ENCODE results near the gene POU2F3.
A peak's percentile ranks its signal among the peaks of the same experiment; 100 is the strongest.

Gene POU2F3

GRCh38 chr11:120199613-120200012 is 40.3 kb upstream of the POU2F3 start:
- no peaks in the 10 kb centered on the region for H3K27me3 ChIP-seq (ENCODE audit: low read depth, low read length)
- H3K36me3 ChIP-seq (ENCODE audit: control insufficient read depth in 1 of 2, insufficient read depth in 2 of 2, low read length in 2 of 2): no peaks in the 10 kb centered on the region
- H3K4me1 ChIP-seq (ENCODE audit: control insufficient read depth in 1 of 2, insufficient read depth in 2 of 2, low read length in 2 of 2): peaks cover 3 to 7% of the 10 kb centered on the region in 2 donors
- H3K27ac ChIP-seq (ENCODE audit: low read length): no peak overlapping the region
- no peaks in the 10 kb centered on the region for H3K9me3 ChIP-seq (ENCODE audit: control insufficient read depth in 1 of 2, low read length in 2 of 2)
- no peak overlapping the region for H3K4me3 ChIP-seq (ENCODE audit: low read depth in 1 of 2, low read length in 2 of 2)

DNA sequence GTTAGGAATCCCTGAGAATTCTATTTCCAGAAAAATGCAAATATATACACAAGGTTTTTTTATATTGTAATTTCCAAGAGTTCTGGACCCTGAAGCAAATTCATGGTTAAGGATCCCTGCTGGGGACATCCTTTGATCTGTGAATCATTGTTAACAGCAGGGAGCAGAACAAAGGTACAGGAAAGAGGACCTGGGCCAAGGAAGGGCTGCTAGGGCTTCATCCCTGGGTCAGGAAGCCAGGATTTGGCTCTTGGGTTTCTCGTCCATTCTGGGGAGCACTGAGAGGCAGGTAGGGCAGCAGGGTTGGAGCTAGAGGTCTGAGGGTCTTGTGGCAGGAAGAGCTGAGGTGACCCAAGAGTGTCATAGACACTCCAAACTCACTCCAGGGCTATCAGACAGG is 39.3 kb upstream of the POU2F3 start:
- H3K4me3 ChIP-seq (ENCODE audit: low read depth in 1 of 2, low read length in 2 of 2): no peak overlapping the region
- no peaks in the 10 kb centered on the region for H3K27me3 ChIP-seq (ENCODE audit: low read depth, low read length)
- peaks cover 3 to 7% of the 10 kb centered on the region in 2 donors for H3K4me1 ChIP-seq (ENCODE audit: control insufficient read depth in 1 of 2, insufficient read depth in 2 of 2, low read length in 2 of 2)
- H3K27ac ChIP-seq (ENCODE audit: low read length): no peak overlapping the region
- H3K36me3 ChIP-seq (ENCODE audit: control insufficient read depth in 1 of 2, insufficient read depth in 2 of 2, low read length in 2 of 2): no peaks in the 10 kb centered on the region
- no peaks in the 10 kb centered on the region for H3K9me3 ChIP-seq (ENCODE audit: control insufficient read depth in 1 of 2, low read length in 2 of 2)

GRCh38 chr11:120201653-120202052 is 38.3 kb upstream of the POU2F3 start:
- Histone ChIP-seq H3K27ac (ENCODE audit: low read length) (no peak overlapping the region), H3K4me1 (ENCODE audit: control insufficient read depth in 1 of 2, insufficient read depth in 2 of 2, low read length in 2 of 2) (peaks cover 0 to 3% of the 10 kb centered on the region in 2 donors), H3K4me3 (ENCODE audit: low read depth in 1 of 2, low read length in 2 of 2) (no peak overlapping the region), H3K27me3 (ENCODE audit: low read depth, low read length) (no peaks in the 10 kb centered on the region), H3K36me3 (ENCODE audit: control insufficient read depth in 1 of 2, insufficient read depth in 2 of 2, low read length in 2 of 2) (no peaks in the 10 kb centered on the region), H3K9me3 (ENCODE audit: control insufficient read depth in 1 of 2, low read length in 2 of 2) (no peaks in the 10 kb centered on the region)

GRCh38 chr11:120203626-120204025 is 36.3 kb upstream of the POU2F3 start:
- Histone ChIP-seq H3K27me3 (ENCODE audit: low read depth, low read length) (no peaks in the 10 kb centered on the region), H3K27ac (ENCODE audit: low read length) (no peak overlapping the region), H3K4me3 (ENCODE audit: low read depth in 1 of 2, low read length in 2 of 2) (no peak overlapping the region), H3K36me3 (ENCODE audit: control insufficient read depth in 1 of 2, insufficient read depth in 2 of 2, low read length in 2 of 2) (no peaks in the 10 kb centered on the region), H3K4me1 (ENCODE audit: control insufficient read depth in 1 of 2, insufficient read depth in 2 of 2, low read length in 2 of 2) (peaks cover 3 to 8% of the 10 kb centered on the region in 2 donors), H3K9me3 (ENCODE audit: control insufficient read depth in 1 of 2, low read length in 2 of 2) (no peaks in the 10 kb centered on the region)

- no peaks in the 10 kb centered on the region for H3K9me3 ChIP-seq (ENCODE audit: control insufficient read depth in 1 of 2, low read length in 2 of 2)
- H3K4me1 ChIP-seq (ENCODE audit: control insufficient read depth in 1 of 2, insufficient read depth in 2 of 2, low read length in 2 of 2): peaks cover 3 to 19% of the 10 kb centered on the region in 2 donors
- no peak overlapping the region for H3K4me3 ChIP-seq (ENCODE audit: low read depth in 1 of 2, low read length in 2 of 2)
- H3K27ac ChIP-seq (ENCODE audit: low read length): no peak overlapping the region
- H3K36me3 ChIP-seq (ENCODE audit: control insufficient read depth in 1 of 2, insufficient read depth in 2 of 2, low read length in 2 of 2): no peaks in the 10 kb centered on the region
- no peaks in the 10 kb centered on the region for H3K27me3 ChIP-seq (ENCODE audit: low read depth, low read length)
Observed at GRCh38 chr11:120205596-120206161, 34.3 kb upstream of the POU2F3 start.

DNA sequence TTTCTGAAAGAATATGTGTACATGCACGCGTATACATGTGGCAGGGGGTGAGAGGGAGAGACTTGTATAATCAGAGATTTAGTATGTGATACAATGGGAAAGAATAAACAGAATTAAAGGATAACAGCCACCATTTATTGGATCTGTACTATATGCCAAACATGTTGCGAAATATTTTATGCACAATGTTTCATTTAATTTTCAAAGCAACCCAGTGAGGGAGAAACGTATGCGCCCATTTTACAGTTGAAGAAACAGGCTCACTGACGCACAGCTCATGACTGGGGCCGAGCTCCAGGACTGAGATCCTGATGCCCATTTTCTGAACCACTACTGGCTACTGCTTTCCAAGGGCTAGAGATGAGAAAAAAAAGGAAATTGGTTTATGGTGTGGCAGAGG is 32.4 kb upstream of the POU2F3 start:
- Histone ChIP-seq H3K9me3 (ENCODE audit: control insufficient read depth in 1 of 2, low read length in 2 of 2) (no peaks in the 10 kb centered on the region), H3K36me3 (ENCODE audit: control insufficient read depth in 1 of 2, insufficient read depth in 2 of 2, low read length in 2 of 2) (no peaks in the 10 kb centered on the region), H3K4me3 (ENCODE audit: low read depth in 1 of 2, low read length in 2 of 2) (no peak overlapping the region), H3K27me3 (ENCODE audit: low read depth, low read length) (no peaks in the 10 kb centered on the region), H3K4me1 (ENCODE audit: control insufficient read depth in 1 of 2, insufficient read depth in 2 of 2, low read length in 2 of 2) (peaks cover 0 to 26% of the 10 kb centered on the region in 2 donors), H3K27ac (ENCODE audit: low read length) (no peak overlapping the region)

DNA sequence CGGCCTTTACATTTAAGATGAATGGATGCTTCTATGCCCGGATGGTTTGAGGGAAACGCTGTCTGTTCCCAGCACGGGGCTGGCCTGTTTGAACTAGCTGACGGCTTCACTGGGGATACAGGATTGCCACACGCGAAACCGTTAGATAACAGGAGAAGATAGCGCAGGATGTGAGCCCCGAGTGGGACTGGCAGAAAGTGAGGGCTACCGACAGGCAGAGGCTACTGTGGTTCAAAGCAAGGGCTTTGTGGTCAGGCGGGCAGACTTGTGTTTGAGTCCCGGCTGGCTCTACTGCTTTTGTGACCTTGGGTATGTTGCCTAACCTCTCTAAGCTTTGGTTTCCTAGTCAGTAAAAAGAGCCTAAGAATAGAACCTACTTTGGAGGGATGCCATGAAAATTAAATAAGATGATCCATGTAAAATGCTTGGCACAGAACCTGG is 31.9 kb upstream of the POU2F3 start:
- Histone ChIP-seq H3K9me3 (ENCODE audit: control insufficient read depth in 1 of 2, low read length in 2 of 2) (no peaks in the 10 kb centered on the region), H3K27ac (ENCODE audit: low read length) (peak overlapping the region; percentile 13), H3K27me3 (ENCODE audit: low read depth, low read length) (no peaks in the 10 kb centered on the region), H3K4me1 (ENCODE audit: control insufficient read depth in 1 of 2, insufficient read depth in 2 of 2, low read length in 2 of 2) (peaks cover 0 to 26% of the 10 kb centered on the region in 2 donors), H3K36me3 (ENCODE audit: control insufficient read depth in 1 of 2, insufficient read depth in 2 of 2, low read length in 2 of 2) (no peaks in the 10 kb centered on the region), H3K4me3 (ENCODE audit: low read depth in 1 of 2, low read length in 2 of 2) (peak overlapping the region in 1 of 2 donors; percentile 8)

DNA sequence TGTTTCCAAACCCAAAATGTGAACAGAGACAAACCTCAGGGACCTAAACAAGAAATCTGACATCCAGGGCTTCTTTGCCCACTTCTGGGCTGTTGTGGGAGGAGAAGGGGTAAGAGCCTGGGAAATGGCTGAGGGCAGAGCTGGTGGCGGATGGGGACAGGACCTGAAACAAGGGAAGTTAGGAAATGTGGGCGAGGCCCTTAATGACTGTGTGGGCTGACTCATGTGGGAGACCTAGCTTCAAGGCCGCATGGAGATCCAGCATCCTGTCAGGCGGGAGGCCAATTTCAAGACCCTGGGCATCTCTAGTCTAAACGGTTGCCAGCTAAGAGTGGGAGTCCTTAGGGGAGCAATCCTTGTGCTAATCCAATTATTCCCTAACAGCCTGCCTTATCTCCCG is 31.2 kb upstream of the POU2F3 start:
- peak overlapping the region; percentile 13 for H3K27ac ChIP-seq (ENCODE audit: low read length)
- no peaks in the 10 kb centered on the region for H3K9me3 ChIP-seq (ENCODE audit: control insufficient read depth in 1 of 2, low read length in 2 of 2)
- H3K36me3 ChIP-seq (ENCODE audit: control insufficient read depth in 1 of 2, insufficient read depth in 2 of 2, low read length in 2 of 2): no peaks in the 10 kb centered on the region
- H3K4me1 ChIP-seq (ENCODE audit: control insufficient read depth in 1 of 2, insufficient read depth in 2 of 2, low read length in 2 of 2): peaks cover 0 to 28% of the 10 kb centered on the region in 2 donors
- H3K4me3 ChIP-seq (ENCODE audit: low read depth in 1 of 2, low read length in 2 of 2): no peak overlapping the region
- H3K27me3 ChIP-seq (ENCODE audit: low read depth, low read length): no peaks in the 10 kb centered on the region

- Histone ChIP-seq H3K27me3 (ENCODE audit: low read depth, low read length) (no peaks in the 10 kb centered on the region), H3K36me3 (ENCODE audit: control insufficient read depth in 1 of 2, insufficient read depth in 2 of 2, low read length in 2 of 2) (no peaks in the 10 kb centered on the region), H3K9me3 (ENCODE audit: control insufficient read depth in 1 of 2, low read length in 2 of 2) (no peaks in the 10 kb centered on the region), H3K4me1 (ENCODE audit: control insufficient read depth in 1 of 2, insufficient read depth in 2 of 2, low read length in 2 of 2) (peaks cover 0 to 37% of the 10 kb centered on the region in 2 donors), H3K4me3 (ENCODE audit: low read depth in 1 of 2, low read length in 2 of 2) (peak overlapping the region; percentile 72 to 74), H3K27ac (ENCODE audit: low read length) (peak overlapping the region; percentile 83)
Observed at GRCh38 chr11:120209746-120210625, 30.0 kb upstream of the POU2F3 start.

DNA sequence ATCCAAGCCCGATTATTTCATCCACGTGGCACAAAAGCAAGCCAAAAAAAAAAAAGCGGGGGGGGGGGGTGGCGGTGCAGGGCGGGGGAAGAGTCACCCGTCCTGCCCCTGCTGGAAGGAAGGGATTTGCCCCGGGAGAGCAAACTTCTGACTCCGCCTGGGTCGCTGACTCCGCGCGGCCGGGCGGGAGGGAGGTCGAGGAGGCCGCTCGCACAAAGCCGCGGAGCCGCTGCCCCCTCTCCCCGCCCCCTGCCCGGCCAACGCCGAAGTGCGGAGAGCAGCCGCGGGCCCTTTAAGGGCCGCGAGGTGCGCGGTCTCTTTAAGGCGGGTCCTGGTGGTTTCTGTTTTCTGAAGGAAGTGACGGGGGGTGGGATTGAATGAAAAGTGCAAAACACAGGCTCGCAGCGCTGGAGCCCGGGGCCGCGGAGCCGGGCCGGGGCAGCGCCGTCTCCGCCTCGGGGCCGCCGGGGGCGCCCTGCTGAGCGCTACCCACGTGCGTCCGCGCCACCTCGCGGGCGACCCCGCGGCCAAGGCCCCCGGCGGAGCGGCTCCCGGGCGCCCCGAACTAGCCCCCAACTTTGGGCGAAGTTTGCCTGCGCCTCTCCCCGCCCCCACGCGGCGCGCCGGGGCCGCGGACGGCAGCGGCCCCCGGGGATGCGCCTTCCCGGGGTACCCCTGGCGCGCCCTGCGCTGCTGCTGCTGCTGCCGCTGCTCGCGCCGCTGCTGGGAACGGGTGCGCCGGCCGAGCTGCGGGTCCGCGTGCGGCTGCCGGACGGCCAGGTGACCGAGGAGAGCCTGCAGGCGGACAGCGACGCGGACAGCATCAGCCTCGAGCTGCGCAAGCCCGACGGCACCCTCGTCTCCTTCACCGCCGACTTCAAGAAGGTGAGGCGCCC is 29.1 kb upstream of the POU2F3 start, which contains the start of gene OAF:
Gene OAF, plus strand, starts transcription at position 407 of the 896 bp plus-strand sequence. Its CDS starts 248 bp downstream, at position 655.
- no peaks in the 10 kb centered on the region for H3K36me3 ChIP-seq (ENCODE audit: control insufficient read depth in 1 of 2, insufficient read depth in 2 of 2, low read length in 2 of 2)
- H3K4me1 ChIP-seq (ENCODE audit: control insufficient read depth in 1 of 2, insufficient read depth in 2 of 2, low read length in 2 of 2): peaks cover 6 to 37% of the 10 kb centered on the region in 2 donors
- H3K27me3 ChIP-seq (ENCODE audit: low read depth, low read length): no peaks in the 10 kb centered on the region
- peak within 1 kb of the TSS; percentile 89 for H3K27ac ChIP-seq (ENCODE audit: low read length)
- H3K9me3 ChIP-seq (ENCODE audit: control insufficient read depth in 1 of 2, low read length in 2 of 2): no peaks in the 10 kb centered on the region
- peak within 1 kb of the TSS; percentile 74 to 85 for H3K4me3 ChIP-seq (ENCODE audit: low read depth in 1 of 2, low read length in 2 of 2)
